ENCODE results near the gene ZNF484. TPM values are rescaled to one million over a fixed set of nuclear protein-coding genes. Genes with fewer than 3 reads are reported as not detected.
"Not testable (repeated sequence)": the region's sequence is repeated elsewhere in the genome, so short reads cannot be mapped to it uniquely, and the experiment has no call there.

The ZNF484 gene
- total and polyA plus RNA-seq, 2 donors (not counting 1 experiment from before 2014, with no cell fraction given): 5.7 to 15.4 TPM

GRCh38 chr9:92911511-92912475 is 34.0 kb upstream of the ZNF484 start:
- Histone ChIP-seq H3K27me3 (ENCODE audit: control insufficient read depth, insufficient read depth, low read length) (peaks cover 6% of the 10 kb centered on the region), H3K79me2 (ENCODE audit: control insufficient read depth, insufficient read depth, low read length) (no peaks in the 10 kb centered on the region), H4K20me1 (ENCODE audit: control insufficient read depth, extremely low read depth, insufficient read depth, low read length) (no peaks in the 10 kb centered on the region), H3K4me1 (ENCODE audit: control insufficient read depth, extremely low read depth, insufficient read depth, low read length) (no peaks in the 10 kb centered on the region), H3K9ac (ENCODE audit: insufficient read depth, low read length) (no peak overlapping the region), H3K4me2 (ENCODE audit: extremely low read depth, insufficient read depth, low read length) (no peak overlapping the region), H3K9me3 (ENCODE audit: control insufficient read depth, insufficient read depth, low read depth, low read length) (no peaks in the 10 kb centered on the region), H3K4me3 (replicated peaks in 1 of 4; ENCODE audit: control extremely low read depth in 1 of 4, insufficient read depth in 1 of 4, low read depth in 3 of 4, low read length in 4 of 4) (no peak overlapping the region), H3K36me3 (ENCODE audit: control insufficient read depth, insufficient read depth, low read length) (no peaks in the 10 kb centered on the region), H2AFZ (ENCODE audit: low read length) (no peak overlapping the region), H3K27ac (ENCODE audit: insufficient read depth, low read length) (no peak overlapping the region)
- TF ChIP-seq, protein P1, sequence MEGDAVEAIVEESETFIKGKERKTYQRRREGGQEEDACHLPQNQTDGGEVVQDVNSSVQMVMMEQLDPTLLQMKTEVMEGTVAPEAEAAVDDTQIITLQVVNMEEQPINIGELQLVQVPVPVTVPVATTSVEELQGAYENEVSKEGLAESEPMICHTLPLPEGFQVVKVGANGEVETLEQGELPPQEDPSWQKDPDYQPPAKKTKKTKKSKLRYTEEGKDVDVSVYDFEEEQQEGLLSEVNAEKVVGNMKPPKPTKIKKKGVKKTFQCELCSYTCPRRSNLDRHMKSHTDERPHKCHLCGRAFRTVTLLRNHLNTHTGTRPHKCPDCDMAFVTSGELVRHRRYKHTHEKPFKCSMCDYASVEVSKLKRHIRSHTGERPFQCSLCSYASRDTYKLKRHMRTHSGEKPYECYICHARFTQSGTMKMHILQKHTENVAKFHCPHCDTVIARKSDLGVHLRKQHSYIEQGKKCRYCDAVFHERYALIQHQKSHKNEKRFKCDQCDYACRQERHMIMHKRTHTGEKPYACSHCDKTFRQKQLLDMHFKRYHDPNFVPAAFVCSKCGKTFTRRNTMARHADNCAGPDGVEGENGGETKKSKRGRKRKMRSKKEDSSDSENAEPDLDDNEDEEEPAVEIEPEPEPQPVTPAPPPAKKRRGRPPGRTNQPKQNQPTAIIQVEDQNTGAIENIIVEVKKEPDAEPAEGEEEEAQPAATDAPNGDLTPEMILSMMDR (conservative IDR thresholded peaks at IDR 0.05 in 1 of 2, IDR thresholded peaks at IDR 0.05 in 1 of 2; ENCODE audit: low read depth in 1 of 2, low read length in 2 of 2): no peak
- peak in 1 of 2 donors; percentile 19 for DNase-seq (ENCODE audit: low read depth in 2 of 2)

GRCh38 chr9:92905137-92905536 is 27.3 kb upstream of the ZNF484 start:
- H2AFZ ChIP-seq (ENCODE audit: low read length): not testable (repeated sequence)

DNA sequence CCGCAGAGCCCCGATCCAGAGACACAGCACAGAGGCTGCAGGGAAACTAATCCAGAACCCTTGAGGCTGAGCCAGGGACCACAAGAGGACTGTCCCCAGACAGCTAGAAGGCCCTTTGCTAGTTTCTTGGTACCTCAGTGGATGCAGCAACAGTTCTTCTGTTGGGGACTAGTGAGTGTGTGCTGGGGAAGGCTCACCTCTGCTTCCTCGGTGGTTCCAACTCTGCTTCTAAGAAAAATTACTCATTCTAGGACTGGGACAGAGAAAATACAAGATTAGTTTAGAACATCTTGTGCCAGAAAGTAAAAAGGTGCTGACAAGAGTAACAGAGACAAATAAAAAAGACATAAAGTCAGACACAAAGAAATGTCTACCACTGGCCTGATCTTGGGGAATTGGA is 19.5 kb upstream of the ZNF484 start:
- Histone ChIP-seq H3K27ac (ENCODE audit: insufficient read depth, low read length) (no peak overlapping the region), H3K79me2 (ENCODE audit: control insufficient read depth, insufficient read depth, low read length) (no peaks in the 10 kb centered on the region), H3K4me1 (ENCODE audit: control insufficient read depth, extremely low read depth, insufficient read depth, low read length) (no peaks in the 10 kb centered on the region), H3K36me3 (ENCODE audit: control insufficient read depth, insufficient read depth, low read length) (no peaks in the 10 kb centered on the region), H2AFZ (ENCODE audit: low read length) (no peak overlapping the region), H3K4me2 (ENCODE audit: extremely low read depth, insufficient read depth, low read length) (no peak overlapping the region), H3K4me3 (replicated peaks in 1 of 4; ENCODE audit: control extremely low read depth in 1 of 4, insufficient read depth in 1 of 4, low read depth in 3 of 4, low read length in 4 of 4) (no peak overlapping the region), H3K9ac (ENCODE audit: insufficient read depth, low read length) (no peak overlapping the region), H4K20me1 (ENCODE audit: control insufficient read depth, extremely low read depth, insufficient read depth, low read length) (no peaks in the 10 kb centered on the region), H3K27me3 (ENCODE audit: control insufficient read depth, insufficient read depth, low read length) (no peaks in the 10 kb centered on the region), H3K9me3 (ENCODE audit: control insufficient read depth, insufficient read depth, low read depth, low read length) (no peaks in the 10 kb centered on the region)
- no peak for TF ChIP-seq EZH2 (IDR thresholded peaks at IDR 0.05; ENCODE audit: low read length, missing control alignments)
- TF ChIP-seq, protein P1 (conservative IDR thresholded peaks at IDR 0.05 in 1 of 2, IDR thresholded peaks at IDR 0.05 in 1 of 2; ENCODE audit: low read depth in 1 of 2, low read length in 2 of 2): no peak
- DNase-seq (ENCODE audit: low read depth in 2 of 2): no peak

More at GRCh38 chr9:92905137-92905536, 27.3 kb upstream of the ZNF484 start:
- not testable (repeated sequence) for DNase-seq (ENCODE audit: low read depth in 2 of 2); H3K4me1 ChIP-seq (ENCODE audit: control insufficient read depth, extremely low read depth, insufficient read depth, low read length); H4K20me1 ChIP-seq (ENCODE audit: control insufficient read depth, extremely low read depth, insufficient read depth, low read length); H3K79me2 ChIP-seq (ENCODE audit: control insufficient read depth, insufficient read depth, low read length); H3K9me3 ChIP-seq (ENCODE audit: control insufficient read depth, insufficient read depth, low read depth, low read length); H3K4me2 ChIP-seq (ENCODE audit: extremely low read depth, insufficient read depth, low read length); H3K36me3 ChIP-seq (ENCODE audit: control insufficient read depth, insufficient read depth, low read length); H3K9ac ChIP-seq (ENCODE audit: insufficient read depth, low read length); H3K4me3 ChIP-seq (replicated peaks in 1 of 4; ENCODE audit: control extremely low read depth in 1 of 4, insufficient read depth in 1 of 4, low read depth in 3 of 4, low read length in 4 of 4); H3K27ac ChIP-seq (ENCODE audit: insufficient read depth, low read length); H3K27me3 ChIP-seq (ENCODE audit: control insufficient read depth, insufficient read depth, low read length)

All from fibroblast of lung (primary cell).